Pancreas (tissue), 10 donors: ENCODE measurements around the gene PUM2. TPM values are rescaled to one million over a fixed set of nuclear protein-coding genes. Genes with fewer than 3 reads are reported as not detected.

Source experiments
- ATAC-seq, 4 donors: fragments of 200-7000 bp; cut with Tn5 transposase; one replicate each; pipeline versions ENCODE4 v1.8.0 to v1.9.1; 2020; ENCODE audit warnings: mild to moderate bottlenecking in 4 of 4, moderate library complexity in 4 of 4
- DNase-seq, 6 donors: peaks; one replicate each; pipeline ENCODE4 v3.0.0-alpha.2; 2020
- FAIRE-seq: peaks from 2 replicates; lab custom pipeline; 2012; peaks lifted over from hg19 to GRCh38; lab: Jason Lieb, UNC
- H3K27ac ChIP-seq, 4 donors: fragments of 200-600 bp; sonication (generic); 1 replicate in 3 of 4; 2 replicates in 1 of 4; pipeline versions ENCODE4 v1.5.0 to v1.8.0; 2020
- H3K27me3 ChIP-seq, 4 donors: fragments of 200-600 bp; one replicate each; pipeline ENCODE4 v1.8.0; 2021
- H3K36me3 ChIP-seq, 3 donors: fragments of 200-600 bp; sonication (generic) in 1 of 3; one replicate each; pipeline versions ENCODE4 v1.5.0 to v1.8.0; 2020 to 2021
- H3K4me1 ChIP-seq, 3 donors: fragments of 200-600 bp; one replicate each; pipeline ENCODE4 v1.8.0; 2021
- H3K4me3 ChIP-seq, 4 donors: fragments of 200-600 bp; sonication (generic) in 2 of 4; one replicate each; pipeline versions ENCODE4 v1.5.0 to v1.8.0; 2020 to 2021
- H3K9me3 ChIP-seq, 4 donors: fragments of 200-600 bp; one replicate each; pipeline ENCODE4 v1.8.0; 2021
- CTCF ChIP-seq, 4 donors: fragments of 200-600 bp; sonication (generic) in 3 of 4; IDR thresholded peaks; one replicate each; pipeline versions ENCODE4 v1.5.0 to v1.8.0; 2021; ENCODE audit warnings: antibody characterized with exemption in 4 of 4
- WGBS, 2 donors: extraction: QIAGEN DNeasy Blood & Tissue Kit; methylation state at CpG; one replicate each; pipeline ENCODE4 v1.1.7; 2013; 5-methylcytosine and 5-hydroxymethylcytosine counted together
- intact Hi-C, 3 donors: fragments of 100-400 bp; cut with DNase I; formaldehyde crosslinking; loops; one replicate each; pipeline versions ENCODE4 v1.11.1 to v1.14.2; 2022
- polyA plus RNA-seq, 2 donors: library from polyadenylated mRNA; stranded (reverse); fragments of 200-250 nt; gene quantifications; one replicate each; pipeline ENCODE4 v1.2.3, GENCODE V29; 2013
- total RNA-seq, 6 donors: library from RNA; stranded (reverse); fragmentation: NEBNext Ultra II Directional in 4 of 6; extraction: Animal tissue kit (Norgen Biotek cat#: 25700) in 4 of 6; gene quantifications; one replicate each; pipeline versions ENCODE4 v1.2.1 to v1.2.4, GENCODE V29; 2021 to 2023
- donor health status: healthy with polysubstance abuse.
- donor health status: DM: no; HTN: no; CAD: no; lungs with moderate emphysema.
- donor health status: DM: no; HTN: no; CAD: no.
- donor health status: control.
- donor health status: control.
- donor health status: Bipolar disorder and iron deficiency.
- donor health status: DM: yes; HTN: yes; CAD: no.
- donor health status: DM: no; HTN: no; CAD: no.
- donor health status: DM: no; HTN: no; CAD: no.
- donor health status: DM: yes; HTN: yes; CAD: no.

PUM2 gene
- total and polyA plus RNA-seq, 8 donors: 17.0 to 70.2 (median 40.8) TPM

GRCh38 chr2:20384953-20385352 is 34.3 kb upstream of the PUM2 start:
- Histone ChIP-seq H3K4me3 (no peak overlapping the region), H3K27me3 (no peaks in the 10 kb centered on the region), H3K36me3 (no peaks in the 10 kb centered on the region), H3K4me1 (no peaks in the 10 kb centered on the region), H3K27ac (no peak overlapping the region), H3K9me3 (no peaks in the 10 kb centered on the region)
- TF ChIP-seq CTCF (IDR thresholded peaks at IDR 0.05): no peak
- no peak for FAIRE-seq
- intact Hi-C loops: no loop called here
- no peak for ATAC-seq
- WGBS, 2 donors: 39 to 42% methylated on average over 2 of the region's 2 CpGs
- no peak for DNase-seq

GRCh38 chr2:20382965-20383810 is 32.5 kb upstream of the PUM2 start:
- FAIRE-seq: no peak
- ATAC-seq: no peak
- H3K27me3 ChIP-seq: no peaks in the 10 kb centered on the region
- no peaks in the 10 kb centered on the region for H3K4me1 ChIP-seq
- H3K4me3 ChIP-seq: no peak overlapping the region
- 81 to 86% methylated on average over 9 of the region's 9 CpGs for WGBS, 2 donors
- intact Hi-C loops: no loop called here
- no peak overlapping the region for H3K27ac ChIP-seq
- H3K36me3 ChIP-seq: no peaks in the 10 kb centered on the region
- no peaks in the 10 kb centered on the region for H3K9me3 ChIP-seq
- no peak for DNase-seq
- TF ChIP-seq CTCF (IDR thresholded peaks at IDR 0.05): no peak

- H3K9me3 ChIP-seq: no peaks in the 10 kb centered on the region
- FAIRE-seq (no peak), ATAC-seq (peak in 3 of 4 donors; percentile 31 to 55 (median 37)), DNase-seq (peak in 1 of 6 donors; percentile 19)
- no peaks in the 10 kb centered on the region for H3K27me3 ChIP-seq
- 53 to 70% methylated on average over 2 of the region's 2 CpGs for WGBS, 2 donors
- no peak overlapping the region for H3K4me3 ChIP-seq
- H3K36me3 ChIP-seq: no peaks in the 10 kb centered on the region
- intact Hi-C loops: no loop called here
- TF ChIP-seq CTCF (IDR thresholded peaks at IDR 0.05): no peak
- no peaks in the 10 kb centered on the region for H3K4me1 ChIP-seq
- H3K27ac ChIP-seq: no peak overlapping the region
Measured at GRCh38 chr2:20381457-20381856, 30.8 kb upstream of the PUM2 start.

- H3K9me3 ChIP-seq: no peaks in the 10 kb centered on the region
- DNase-seq (peak; percentile 49 to 84 (median 74)), FAIRE-seq (no peak), ATAC-seq (peak; percentile 90 to 99 (median 95))
- H3K36me3 ChIP-seq: no peaks in the 10 kb centered on the region
- WGBS, 2 donors: 32 to 36% methylated on average over 13 of the region's 13 CpGs
- no peaks in the 10 kb centered on the region for H3K4me1 ChIP-seq
- intact Hi-C loops: no loop called here
- TF ChIP-seq CTCF (IDR thresholded peaks at IDR 0.05): peak in 3 of 4 donors; percentile 21 to 57 (median 42)
- H3K27ac ChIP-seq: no peak overlapping the region
- no peak overlapping the region for H3K4me3 ChIP-seq
- H3K27me3 ChIP-seq: no peaks in the 10 kb centered on the region
Measured at GRCh38 chr2:20378891-20379519, 28.4 kb upstream of the PUM2 start.
